Peyer's patch (tissue), 4 donors: Measurements from ENCODE around the gene BNIP5.

Experiments
- POLR2A ChIP-seq, 2 donors: fragments of 450-650 bp; IDR thresholded peaks; one replicate each; pipeline ENCODE4 v1.5.1; 2017; ENCODE audit warnings: antibody characterized with exemption in 2 of 2, mild to moderate bottlenecking in 2 of 2, moderate library complexity in 2 of 2
- TF ChIP-seq, protein P1 (sequence below), 6 experiments: fragments of 450-650 bp in 4 of 6; fragments of 200-600 bp in 2 of 6; sonication (generic) in 1 of 6; IDR thresholded peaks; one replicate each; pipeline ENCODE4 v1.5.1; 2017 to 2019; ENCODE audit warnings: antibody characterized with exemption in 6 of 6, mild to moderate bottlenecking in 3 of 6, moderate library complexity in 1 of 6

- TF ChIP-seq, protein P1, sequence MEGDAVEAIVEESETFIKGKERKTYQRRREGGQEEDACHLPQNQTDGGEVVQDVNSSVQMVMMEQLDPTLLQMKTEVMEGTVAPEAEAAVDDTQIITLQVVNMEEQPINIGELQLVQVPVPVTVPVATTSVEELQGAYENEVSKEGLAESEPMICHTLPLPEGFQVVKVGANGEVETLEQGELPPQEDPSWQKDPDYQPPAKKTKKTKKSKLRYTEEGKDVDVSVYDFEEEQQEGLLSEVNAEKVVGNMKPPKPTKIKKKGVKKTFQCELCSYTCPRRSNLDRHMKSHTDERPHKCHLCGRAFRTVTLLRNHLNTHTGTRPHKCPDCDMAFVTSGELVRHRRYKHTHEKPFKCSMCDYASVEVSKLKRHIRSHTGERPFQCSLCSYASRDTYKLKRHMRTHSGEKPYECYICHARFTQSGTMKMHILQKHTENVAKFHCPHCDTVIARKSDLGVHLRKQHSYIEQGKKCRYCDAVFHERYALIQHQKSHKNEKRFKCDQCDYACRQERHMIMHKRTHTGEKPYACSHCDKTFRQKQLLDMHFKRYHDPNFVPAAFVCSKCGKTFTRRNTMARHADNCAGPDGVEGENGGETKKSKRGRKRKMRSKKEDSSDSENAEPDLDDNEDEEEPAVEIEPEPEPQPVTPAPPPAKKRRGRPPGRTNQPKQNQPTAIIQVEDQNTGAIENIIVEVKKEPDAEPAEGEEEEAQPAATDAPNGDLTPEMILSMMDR (IDR thresholded peaks at IDR 0.05): no peak
- TF ChIP-seq POLR2A (IDR thresholded peaks at IDR 0.05): no peak
These were observed 34.5 kb upstream of the BNIP5 start for GRCh38 chr6:36371211-36371610.
